NCI-H2107 (cell line): ENCODE measurements around the gene ZFHX2.
"Not testable (repeated sequence)": the region's sequence is repeated elsewhere in the genome, so short reads cannot be mapped to it uniquely, and the experiment has no call there.

Source experiments
- DNase-seq: peaks from one replicate; lab custom pipeline; 2025; lab: John Stamatoyannopoulos, UW

ZFHX2 gene

GRCh38 chr14:23551266-23552028 lies at the start of gene ZFHX2:
ZFHX2 (minus strand) TSS chr14:23551765; CDS start chr14:23535325, 16,440 bp downstream.
- DNase-seq: peak; percentile 90

- no peak for DNase-seq
These were observed 49.2 kb upstream of the ZFHX2 start for GRCh38 chr14:23600806-23601205.

GRCh38 chr14:23600322-23600707 lies 48.8 kb upstream of the ZFHX2 start:
- no peak for DNase-seq

- DNase-seq: not testable (repeated sequence)
These were observed 42.6 kb upstream of the ZFHX2 start for GRCh38 chr14:23594191-23594590.

- DNase-seq: no peak
These were observed 38.6 kb upstream of the ZFHX2 start for GRCh38 chr14:23590198-23590597.

GRCh38 chr14:23589606-23590005 lies 38.0 kb upstream of the ZFHX2 start:
- no peak for DNase-seq

GRCh38 chr14:23588884-23589598 lies 37.5 kb upstream of the ZFHX2 start:
- peak; percentile 88 for DNase-seq

- not testable (repeated sequence) for DNase-seq
These were observed 33.1 kb upstream of the ZFHX2 start for GRCh38 chr14:23584527-23585203.

GRCh38 chr14:23583761-23584526 lies 32.4 kb upstream of the ZFHX2 start:
- not testable (repeated sequence) for DNase-seq

- no peak for DNase-seq
These were observed 31.6 kb upstream of the ZFHX2 start for GRCh38 chr14:23582906-23583760.

- DNase-seq: no peak
These were observed 29.4 kb upstream of the ZFHX2 start for GRCh38 chr14:23580948-23581281.

- DNase-seq: no peak
These were observed 28.8 kb upstream of the ZFHX2 start for GRCh38 chr14:23580152-23580926.

GRCh38 chr14:23579739-23580138 lies 28.2 kb upstream of the ZFHX2 start:
- DNase-seq: no peak

GRCh38 chr14:23579311-23579630 lies 27.7 kb upstream of the ZFHX2 start:
- no peak for DNase-seq

GRCh38 chr14:23578560-23579310 lies 27.2 kb upstream of the ZFHX2 start, which contains the start of gene JPH4:
JPH4 (minus strand) TSS chr14:23578790; CDS start chr14:23577453, 1,337 bp downstream.
- no peak for DNase-seq

- DNase-seq: no peak
These were observed 26.3 kb upstream of the ZFHX2 start for GRCh38 chr14:23577710-23578392.

- DNase-seq: no peak
These were observed 25.6 kb upstream of the ZFHX2 start for GRCh38 chr14:23577004-23577681.

GRCh38 chr14:23573384-23574015 lies 21.9 kb upstream of the ZFHX2 start:
- no peak for DNase-seq
